ENCODE measurements around the gene SLAMF6.

Gene SLAMF6

GRCh38 chr1:160460683-160461287, 62.3 kb downstream of the SLAMF6 start:
- peak; percentile 51 to 52 for DNase-seq

GRCh38 chr1:160460214-160460642, 62.8 kb downstream of the SLAMF6 start:
- no peak for DNase-seq

GRCh38 chr1:160459687-160460086, 63.4 kb downstream of the SLAMF6 start:
- DNase-seq, result peak in 1 of 2 donors; percentile 40

GRCh38 chr1:160459056-160459455, 64.0 kb downstream of the SLAMF6 start:
- no peak for DNase-seq

GRCh38 chr1:160455153-160455517, 67.9 kb downstream of the SLAMF6 start:
- no peak for DNase-seq

- no peak for DNase-seq
Measured at GRCh38 chr1:160454371-160455152, 68.5 kb downstream of the SLAMF6 start.

GRCh38 chr1:160453443-160453842, 69.6 kb downstream of the SLAMF6 start:
- DNase-seq, result peak in 1 of 2 donors; percentile 36

GRCh38 chr1:160451859-160452232, 71.2 kb downstream of the SLAMF6 start:
- DNase-seq, result no peak

GRCh38 chr1:160451119-160451858, 71.8 kb downstream of the SLAMF6 start:
- DNase-seq, result no peak

- no peak for DNase-seq
Measured at GRCh38 chr1:160449494-160449893, 73.6 kb downstream of the SLAMF6 start.

- no peak for DNase-seq
Measured at GRCh38 chr1:160446945-160447600, 76.0 kb downstream of the SLAMF6 start.

GRCh38 chr1:160439718-160440117, 83.3 kb downstream of the SLAMF6 start:
- DNase-seq, result no peak

GRCh38 chr1:160438935-160439334, 84.1 kb downstream of the SLAMF6 start:
- DNase-seq, result no peak

- no peak for DNase-seq
Measured at GRCh38 chr1:160438317-160438918, 84.6 kb downstream of the SLAMF6 start.

- DNase-seq, result no peak
Measured at GRCh38 chr1:160437432-160438316, 85.4 kb downstream of the SLAMF6 start.

- no peak for DNase-seq
Measured at GRCh38 chr1:160436966-160437365, 86.1 kb downstream of the SLAMF6 start.

Data from activated CD4-positive, alpha-beta T cell treated with anti-CD3 and anti-CD28 coated beads for 4 hours (primary cell).